Left lobe of liver (tissue), 2 donors: ENCODE measurements around the gene RBBP4. TPM values are rescaled to one million over a fixed set of nuclear protein-coding genes. Genes with fewer than 3 reads are reported as not detected.

Experiments used
- ATAC-seq: fragments of 200-7000 bp; cut with Tn5 transposase; one replicate; pipeline ENCODE4 v1.9.1; 2020; ENCODE audit warnings: mild to moderate bottlenecking, moderate library complexity
- DNase-seq: peaks from one replicate; pipeline ENCODE4 v3.0.0-alpha.2; 2020; ENCODE audit warnings: low spot score
- total RNA-seq: library from RNA; stranded (reverse); gene quantifications from one replicate; pipeline ENCODE4 v1.2.1, GENCODE V29; 2021
- donor health status: DM: no; HTN: no; CAD: no; lungs with moderate emphysema.
- donor health status: DM: no; HTN: yes; CAD: no.

Gene RBBP4
- total RNA-seq, 1 donor from 2014 or later, result 52.3 TPM

DNA sequence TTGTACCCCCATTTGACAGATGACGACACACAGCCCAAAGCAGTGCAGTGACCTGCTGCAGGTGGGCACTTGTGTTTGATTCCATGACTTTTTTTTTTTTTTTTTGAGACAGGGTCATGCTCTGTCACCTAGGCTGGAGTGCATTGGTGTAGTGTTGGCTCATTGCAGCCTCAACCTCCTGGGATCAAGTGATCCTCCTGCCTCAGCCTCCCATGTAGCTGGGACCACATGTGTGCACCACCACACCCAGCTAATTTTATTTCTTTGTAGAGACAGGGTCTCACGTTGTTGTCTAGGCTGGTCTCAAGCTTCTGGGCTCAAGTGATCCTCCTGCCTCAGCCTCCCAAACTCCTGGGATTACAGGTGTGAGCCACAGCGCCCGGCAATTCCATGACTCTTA is 66.5 kb downstream of the RBBP4 start:
- ATAC-seq (no peak), DNase-seq (no peak)

DNA sequence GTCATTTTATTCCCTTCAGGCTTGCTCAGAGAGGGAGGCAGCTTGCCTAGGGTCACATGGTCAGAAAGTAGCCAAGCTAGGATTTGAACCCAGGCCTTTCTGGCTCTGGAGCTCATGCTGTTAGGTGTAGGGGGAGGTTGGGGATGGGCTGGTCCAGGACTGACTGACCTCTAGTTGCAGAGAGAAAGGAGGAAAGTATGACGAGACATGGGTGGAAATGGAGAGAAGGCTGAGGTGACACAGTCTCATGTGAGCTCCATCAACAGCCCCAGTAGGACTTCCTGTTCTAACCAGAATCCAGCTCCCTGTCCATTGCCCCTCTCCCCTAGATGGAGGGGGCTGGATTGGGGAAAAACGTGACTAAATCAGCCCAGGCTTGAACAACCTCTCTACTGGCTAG is 67.0 kb downstream of the RBBP4 start:
- DNase-seq, result no peak
- no peak for ATAC-seq

DNA sequence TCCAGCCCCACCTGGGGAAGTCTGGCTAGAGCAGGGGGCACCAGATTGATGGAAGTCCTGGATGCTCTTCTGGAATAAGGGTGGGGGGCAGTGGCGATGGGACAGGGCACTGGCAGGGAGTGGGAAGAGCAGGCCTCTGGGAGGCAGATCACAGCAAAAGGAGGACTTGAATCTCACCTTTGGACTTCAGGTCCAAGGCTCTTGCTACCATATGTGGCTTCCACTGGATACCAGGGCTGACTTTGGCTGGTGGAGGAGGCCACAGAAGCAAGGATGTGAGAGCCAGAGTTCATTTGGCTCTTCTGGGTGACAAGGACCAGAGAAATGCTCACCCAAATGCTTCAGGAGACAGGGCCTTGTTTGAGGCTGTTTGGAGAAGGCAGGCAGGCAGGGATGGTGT is 67.5 kb downstream of the RBBP4 start:
- ATAC-seq (no peak), DNase-seq (no peak)

DNA sequence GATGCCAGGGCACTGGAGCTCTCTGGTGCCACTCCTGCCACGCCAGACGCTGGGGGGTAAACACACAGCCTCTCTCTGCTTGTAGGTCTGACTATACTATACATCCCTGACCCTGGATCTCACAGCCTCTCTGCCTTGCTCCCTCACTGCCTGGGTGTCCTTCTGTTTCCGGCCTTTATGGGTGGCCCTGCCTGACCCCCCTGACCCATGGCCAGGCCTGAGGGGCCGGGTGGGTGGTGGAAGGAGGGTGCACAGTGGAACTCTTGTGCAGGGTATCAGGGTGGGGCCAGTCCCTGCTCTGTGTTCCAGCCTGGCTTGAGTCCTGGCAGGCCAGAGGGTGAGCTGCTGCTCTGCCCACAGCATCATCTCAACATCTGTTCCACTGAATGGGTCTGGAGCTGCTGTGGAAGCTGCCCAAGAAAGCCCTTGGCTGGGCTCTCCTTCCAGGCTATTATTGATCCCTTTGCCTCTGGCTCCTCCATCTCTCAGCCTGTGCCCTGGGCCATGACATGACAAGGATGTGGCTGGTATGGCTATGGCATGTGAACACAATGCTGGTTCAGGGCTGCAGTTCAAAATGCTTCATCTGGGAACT is 68.8 kb downstream of the RBBP4 start:
- no peak for DNase-seq
- ATAC-seq, result no peak

DNA sequence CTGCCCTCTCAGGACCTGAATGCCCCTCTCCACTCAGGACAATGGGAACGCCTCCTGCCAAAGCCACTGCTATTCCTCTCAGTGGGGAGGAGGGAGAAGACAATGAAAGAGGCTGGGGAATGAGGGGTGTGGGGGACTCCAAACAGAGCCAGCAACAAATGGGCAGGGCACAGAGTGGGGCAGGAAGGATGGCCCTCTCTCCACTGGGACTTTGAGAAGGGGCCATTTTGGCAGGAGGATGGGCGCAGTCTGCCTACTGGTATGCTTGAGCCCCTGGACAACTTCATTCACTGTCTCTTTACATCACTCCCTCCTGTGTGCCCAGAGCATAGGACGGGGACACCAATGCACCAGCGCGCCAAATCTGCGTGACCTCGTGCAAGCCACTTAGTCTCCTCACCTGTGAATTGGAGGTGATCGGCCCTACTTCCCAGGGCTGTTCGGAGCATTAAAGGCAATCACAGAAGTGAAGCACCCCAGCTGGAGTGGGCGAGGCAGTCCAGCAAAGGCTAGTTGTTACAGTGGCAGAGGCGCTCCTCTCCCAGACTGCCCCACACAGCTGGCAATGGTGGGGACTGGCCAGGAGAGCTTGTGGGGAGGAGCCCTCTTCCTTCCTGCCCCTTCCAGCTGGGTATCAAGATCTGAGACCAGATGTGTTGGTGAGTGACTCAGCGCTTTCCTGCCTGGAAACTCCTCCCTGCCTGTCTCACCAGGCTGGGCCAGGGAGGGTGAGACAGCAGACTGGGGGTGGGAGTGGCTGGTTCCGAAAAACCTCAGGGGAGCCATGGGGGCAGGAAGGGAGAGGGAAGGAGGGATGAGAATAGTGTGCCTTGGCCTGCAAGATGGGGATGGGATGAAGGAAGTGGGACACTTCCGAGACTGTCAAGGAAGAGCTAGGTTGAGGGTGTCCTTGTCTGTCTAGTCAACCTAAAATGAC is 73.9 kb downstream of the RBBP4 start:
- DNase-seq (no peak), ATAC-seq (peak; percentile 37)

DNA sequence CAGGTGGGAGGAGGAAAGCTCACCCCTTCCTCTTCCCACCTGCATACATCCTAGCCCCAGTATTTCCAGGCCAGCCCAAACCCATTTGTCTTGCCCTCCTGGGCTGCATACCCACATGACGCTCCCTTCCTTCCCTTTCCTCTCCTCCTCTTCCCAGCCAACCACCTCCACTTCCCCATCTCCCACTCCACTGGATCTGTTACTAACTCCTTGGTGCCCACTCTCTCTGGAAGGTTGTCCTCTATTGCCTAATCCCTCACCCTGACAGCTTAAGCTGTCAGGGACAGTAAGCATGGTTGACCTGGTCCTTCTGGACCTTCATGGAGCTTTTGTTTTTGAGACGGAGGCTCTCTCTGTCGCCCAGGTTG is 74.6 kb downstream of the RBBP4 start:
- DNase-seq (no peak), ATAC-seq (no peak)

DNA sequence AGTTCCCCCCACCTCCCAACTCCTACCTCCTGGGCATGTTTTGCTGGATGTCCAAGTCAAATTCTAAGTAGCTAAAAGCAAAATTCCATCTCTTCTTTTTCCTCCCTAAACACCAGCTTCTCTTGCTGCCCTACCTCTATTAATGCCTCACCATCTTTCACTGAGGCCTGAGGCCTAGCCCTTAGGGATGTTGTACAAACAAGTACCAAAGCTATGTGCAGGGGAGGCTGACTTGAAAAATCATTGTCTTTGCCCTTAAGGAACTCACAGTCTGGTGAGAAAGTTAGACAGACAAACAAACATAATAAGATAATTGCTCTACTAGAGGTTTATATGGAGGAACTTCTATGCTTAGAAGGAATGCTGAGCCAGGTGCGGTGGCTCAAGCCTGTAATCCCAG is 76.9 kb downstream of the RBBP4 start:
- ATAC-seq (no peak), DNase-seq (no peak)

DNA sequence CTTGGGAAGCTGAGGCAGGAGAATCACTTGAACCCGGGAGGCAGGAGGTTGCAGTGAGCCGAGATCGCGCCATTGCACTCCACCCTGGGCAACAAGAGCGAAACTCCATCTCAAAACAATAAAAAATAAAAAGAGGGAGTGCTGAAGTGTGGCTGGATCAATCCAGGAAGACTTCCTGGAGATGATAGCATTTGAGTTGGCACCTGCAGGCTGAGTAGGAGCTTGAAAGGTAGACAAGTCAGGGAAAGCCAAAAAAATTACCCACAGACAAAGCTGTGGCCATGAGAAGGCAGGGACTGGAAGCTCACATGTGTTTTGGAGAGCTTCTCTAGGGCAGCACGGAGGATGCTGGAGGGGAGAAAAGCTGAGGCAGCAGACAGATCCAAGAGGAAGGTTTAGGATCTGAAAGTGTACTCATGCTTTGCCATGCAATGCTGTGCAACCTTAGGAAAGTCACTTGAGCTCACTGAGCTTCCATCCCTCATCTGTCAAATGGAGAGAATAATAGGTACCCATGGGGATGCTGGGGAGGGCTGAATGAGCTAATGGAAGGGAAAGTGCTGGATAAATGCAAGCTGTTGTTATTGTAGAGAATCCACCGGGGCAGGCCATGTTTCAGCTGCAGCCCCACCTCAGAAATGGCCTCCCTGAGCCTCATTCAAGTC is 77.5 kb downstream of the RBBP4 start:
- ATAC-seq, result no peak
- DNase-seq, result no peak

DNA sequence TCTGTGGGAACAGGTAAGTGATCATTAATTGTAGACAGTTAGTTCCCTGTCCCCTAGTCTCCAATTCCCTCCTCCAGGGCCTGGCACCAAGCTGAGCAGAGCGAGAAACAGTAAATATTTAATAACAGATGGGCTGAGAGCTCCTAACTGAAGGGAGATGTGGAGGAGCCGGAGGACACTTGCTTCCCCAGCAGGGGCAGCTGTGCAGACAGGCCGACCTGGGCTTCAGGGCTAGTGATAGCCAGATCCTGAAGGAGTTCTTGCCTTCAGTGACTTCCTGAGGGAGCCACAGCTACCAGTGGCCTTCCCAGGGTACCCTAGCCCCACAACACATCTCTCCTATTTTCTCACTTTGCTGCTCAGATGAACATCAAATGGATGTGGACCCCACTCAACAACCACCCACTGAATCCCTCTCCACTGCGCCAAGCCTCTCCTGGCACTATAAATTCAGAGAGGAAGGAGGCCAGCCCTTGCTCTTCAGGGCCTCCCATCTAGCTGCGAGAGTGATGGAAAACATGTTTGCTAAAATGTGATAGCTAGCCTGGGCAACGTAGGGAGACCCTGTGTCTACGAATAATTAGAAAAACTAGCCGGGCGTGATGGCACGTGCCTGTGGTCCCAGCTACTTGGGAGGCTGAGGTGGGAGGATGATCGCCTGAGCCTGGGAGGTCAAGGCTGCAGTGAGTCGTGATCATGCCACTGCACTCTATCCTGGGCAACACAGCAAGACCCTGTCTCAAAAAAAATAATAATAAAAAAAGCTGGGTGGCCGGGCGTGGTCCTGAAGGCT is 78.4 kb downstream of the RBBP4 start:
- no peak for ATAC-seq
- DNase-seq, result no peak

DNA sequence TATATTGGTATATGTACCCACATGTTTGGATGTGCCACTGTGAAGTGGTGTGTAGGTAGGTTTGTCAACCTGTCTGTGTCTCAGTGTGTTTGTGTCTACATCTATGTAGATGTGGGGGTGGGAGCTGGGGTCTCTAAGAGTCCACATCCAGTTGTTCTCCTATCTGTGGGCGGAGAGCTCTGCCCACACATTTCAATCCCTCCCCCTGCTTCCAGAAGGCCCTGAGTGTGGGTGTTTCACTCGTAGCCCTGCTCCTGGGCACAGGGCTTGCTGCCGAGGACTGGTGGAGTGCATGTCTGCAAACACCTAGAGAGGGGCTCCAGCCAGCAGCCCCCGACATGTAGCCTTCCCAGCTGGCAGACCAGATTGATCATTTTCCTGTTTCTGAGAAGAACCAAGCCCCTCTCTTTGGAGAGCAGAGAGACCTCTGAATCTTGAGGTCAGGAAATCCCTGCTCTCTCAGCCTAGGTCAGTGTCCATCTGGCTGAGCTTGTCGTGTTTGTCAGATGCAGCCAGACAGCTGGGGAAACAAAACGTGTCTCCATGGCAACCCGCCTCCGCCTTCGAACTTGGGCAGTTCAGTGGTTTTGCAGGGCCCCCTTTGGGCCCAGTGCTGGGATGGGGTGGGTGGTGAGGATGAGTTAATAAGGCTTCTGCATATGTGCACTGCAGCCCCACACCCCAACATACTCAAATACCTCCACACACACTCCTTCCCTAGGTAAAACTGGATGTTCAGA is 82.7 kb downstream of the RBBP4 start:
- DNase-seq (peak; percentile 78), ATAC-seq (peak; percentile 70)

Other genes with a start within 250 kb of the RBBP4 start
- not detected for gene ZBTB8B, start 186.1 kb upstream of the RBBP4 start, total RNA-seq
- 2.8 TPM for gene ZBTB8A, start 111.8 kb upstream of the RBBP4 start, total RNA-seq
- gene ZBTB8OS, start 658 bp upstream of the RBBP4 start, total RNA-seq, result 22.7 TPM
- 0.45 TPM for gene SYNC, start 51.6 kb downstream of the RBBP4 start, total RNA-seq
- gene YARS1, start 166.2 kb downstream of the RBBP4 start, total RNA-seq, result 38.4 TPM
- 10.3 TPM for gene S100PBP, start 166.4 kb downstream of the RBBP4 start, total RNA-seq
- 5.4 TPM for gene FNDC5, start 219.7 kb downstream of the RBBP4 start, total RNA-seq
- not detected for gene HPCA, start 235.3 kb downstream of the RBBP4 start, total RNA-seq